NT2/D1 (cell line): ENCODE data around the gene CDR2.
"Not testable (repeated sequence)": the region's sequence is repeated elsewhere in the genome, so short reads cannot be mapped to it uniquely, and the experiment has no call there.

Source experiments
- DNase-seq: peaks from one replicate; pipeline ENCODE4 v3.0.0-alpha.2; 2011; ENCODE audit warnings: low read depth, low spot score
- H3K27me3 ChIP-seq: 2 replicates; pipeline ENCODE4 v1.6.0; 2011; ENCODE audit warnings: mild to moderate bottlenecking; ENCODE audit not compliant: insufficient read length, insufficient read depth
- H3K36me3 ChIP-seq: 2 replicates; pipeline ENCODE4 v1.6.1; 2011; ENCODE audit warnings: mild to moderate bottlenecking, low read length, mixed read lengths; ENCODE audit not compliant: insufficient read depth, insufficient read length
- H3K4me1 ChIP-seq: 2 replicates; pipeline ENCODE4 v1.5.1; 2011; ENCODE audit not compliant: insufficient read depth, insufficient read length
- H3K4me3 ChIP-seq: 2 replicates; pipeline ENCODE4 v1.5.1; 2011; ENCODE audit warnings: low read depth; ENCODE audit not compliant: insufficient read length
- H3K9ac ChIP-seq: 2 replicates; pipeline ENCODE4 v1.6.0; 2011; ENCODE audit warnings: low read depth; ENCODE audit not compliant: insufficient read length
- H3K9me3 ChIP-seq: 2 replicates; pipeline ENCODE4 v1.5.1; 2011; ENCODE audit warnings: mild to moderate bottlenecking, low read length; ENCODE audit not compliant: insufficient read depth
- SUZ12 ChIP-seq: IDR thresholded peaks from 2 replicates; pipeline ENCODE4 v1.6.1; 2011; ENCODE audit not compliant: insufficient read length, insufficient read depth; ENCODE audit errors: extremely low read depth
- YY1 ChIP-seq: IDR thresholded peaks from 2 replicates; pipeline ENCODE4 v1.6.1; 2011; ENCODE audit not compliant: insufficient read length, insufficient read depth
- ZNF274 ChIP-seq: IDR thresholded peaks from 2 replicates; pipeline ENCODE4 v1.6.1; 2011; ENCODE audit warnings: mild to moderate bottlenecking, low read depth, low read length

Gene CDR2

GRCh38 chr16:22375963-22376640 is 1.7 kb upstream of the CDR2 start:
- no peak overlapping the region for H3K9ac ChIP-seq
- H3K27me3 ChIP-seq: peaks cover 14% of the 10 kb centered on the region
- H3K36me3 ChIP-seq: peaks cover 13% of the 10 kb centered on the region
- DNase-seq: no peak
- H3K9me3 ChIP-seq: no peaks in the 10 kb centered on the region
- H3K4me1 ChIP-seq: peaks cover 2% of the 10 kb centered on the region
- no peak for TF ChIP-seq ZNF274
- TF ChIP-seq SUZ12: no peak
- TF ChIP-seq YY1: no peak
- no peak overlapping the region for H3K4me3 ChIP-seq

GRCh38 chr16:22375117-22375962 is 921 bp upstream of the CDR2 start:
- H3K27me3 ChIP-seq: peaks cover 14% of the 10 kb centered on the region

GRCh38 chr16:22373662-22374310 is 633 bp downstream of the CDR2 start:
- H3K9ac ChIP-seq: peak overlapping the region; percentile 88
- no peak for DNase-seq
- peak overlapping the region; percentile 88 for H3K4me3 ChIP-seq
- TF ChIP-seq SUZ12 (no peak), YY1 (no peak), ZNF274 (no peak)
- no peaks in the 10 kb centered on the region for H3K9me3 ChIP-seq
- peaks cover 13% of the 10 kb centered on the region for H3K36me3 ChIP-seq
- H3K4me1 ChIP-seq: peaks cover 5% of the 10 kb centered on the region
- peaks cover 14% of the 10 kb centered on the region for H3K27me3 ChIP-seq

More at GRCh38 chr16:22375117-22375962, 921 bp upstream of the CDR2 start:
- no peak for DNase-seq
- peak overlapping the region; percentile 88 for H3K4me3 ChIP-seq
- peaks cover 2% of the 10 kb centered on the region for H3K4me1 ChIP-seq
- peak overlapping the region; percentile 76 for H3K9ac ChIP-seq
- peaks cover 13% of the 10 kb centered on the region for H3K36me3 ChIP-seq
- H3K9me3 ChIP-seq: no peaks in the 10 kb centered on the region
- no peak for TF ChIP-seq YY1
- no peak for TF ChIP-seq ZNF274
- TF ChIP-seq SUZ12: no peak

DNA sequence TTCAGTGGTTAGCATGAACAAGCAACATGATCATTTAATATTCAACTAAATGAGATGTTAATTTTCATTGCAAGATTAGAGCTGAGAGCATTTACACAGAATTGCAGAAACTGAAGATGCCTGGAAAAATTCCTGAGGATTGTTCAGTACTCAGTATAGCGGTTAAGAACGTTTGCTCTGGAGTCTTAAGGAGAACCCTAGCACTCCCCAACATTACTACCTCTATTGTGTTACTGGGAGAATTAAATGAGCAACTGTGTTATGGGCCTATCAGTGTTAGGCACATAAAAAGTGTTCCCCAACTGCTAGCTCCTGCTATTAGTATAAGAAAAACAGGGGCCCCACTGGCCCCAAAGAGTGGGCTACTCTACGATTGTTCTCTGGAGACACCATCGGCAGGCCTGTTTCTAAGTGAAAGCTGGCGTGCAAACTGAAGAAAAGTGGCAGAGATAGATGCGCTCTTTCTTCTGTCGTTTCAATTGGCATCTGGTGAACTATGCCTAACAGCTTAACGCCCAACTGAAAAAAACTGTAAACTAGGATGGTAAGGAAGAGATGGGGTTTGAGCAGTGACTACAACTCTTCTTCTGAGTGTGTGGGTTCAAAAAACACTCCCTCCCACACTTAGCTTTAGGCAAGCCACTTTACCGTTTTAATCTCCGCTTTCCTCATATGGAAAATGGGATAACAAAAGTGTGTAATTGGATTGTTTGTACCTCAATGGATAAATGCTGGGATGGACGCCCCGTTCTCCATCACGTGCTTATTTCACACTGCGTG is 1.3 kb downstream of the CDR2 start:
- no peak for DNase-seq
- H3K4me3 ChIP-seq: peak overlapping the region; percentile 88
- no peak for TF ChIP-seq ZNF274
- TF ChIP-seq YY1: no peak
- TF ChIP-seq SUZ12: no peak
- H3K9ac ChIP-seq: peak overlapping the region; percentile 88
- peaks cover 5% of the 10 kb centered on the region for H3K4me1 ChIP-seq
- no peaks in the 10 kb centered on the region for H3K9me3 ChIP-seq
- H3K27me3 ChIP-seq: peaks cover 14% of the 10 kb centered on the region
- peaks cover 13% of the 10 kb centered on the region for H3K36me3 ChIP-seq

DNA sequence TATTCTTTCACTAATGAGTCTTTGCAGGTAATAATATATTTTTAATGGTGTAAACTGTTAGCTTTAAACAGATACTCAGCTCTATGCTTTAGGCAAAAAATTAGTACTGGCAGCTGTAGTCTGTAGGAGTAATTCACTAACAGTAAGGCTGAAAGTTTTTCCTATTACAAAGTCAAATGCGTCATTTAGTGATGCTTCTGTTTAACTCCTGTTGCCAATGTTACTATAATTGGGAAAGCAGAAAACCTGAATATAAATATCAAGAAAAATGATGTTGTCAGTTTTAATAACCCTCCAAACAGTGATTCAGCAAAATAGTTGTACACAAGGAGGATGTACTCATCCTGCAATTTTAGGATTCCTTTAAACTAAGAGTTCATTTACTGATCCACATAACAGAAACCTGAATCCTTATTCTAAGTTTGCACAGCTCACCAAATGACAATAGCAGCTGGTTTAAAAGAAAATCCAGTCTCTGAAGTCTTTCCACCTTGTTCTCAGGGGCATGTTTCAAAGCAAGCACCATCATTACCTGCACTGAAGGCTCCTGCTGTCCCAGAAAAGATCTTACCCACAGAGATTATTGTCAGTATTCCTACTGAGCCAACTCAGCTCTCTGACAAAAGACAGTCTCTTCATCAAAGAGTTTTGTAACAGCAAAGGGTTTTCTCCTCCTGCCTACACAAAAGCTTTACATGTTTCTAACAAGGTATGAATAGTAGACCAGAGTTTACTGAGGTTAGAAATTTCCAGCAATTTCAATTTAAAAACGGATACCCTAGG is 4.2 kb downstream of the CDR2 start:
- Histone ChIP-seq H3K4me3 (no peak overlapping the region), H3K9me3 (no peaks in the 10 kb centered on the region), H3K4me1 (peaks cover 5% of the 10 kb centered on the region), H3K9ac (no peak overlapping the region), H3K27me3 (peaks cover 4% of the 10 kb centered on the region), H3K36me3 (peaks cover 23% of the 10 kb centered on the region)
- no peak for DNase-seq
- no peak for TF ChIP-seq ZNF274
- no peak for TF ChIP-seq SUZ12
- TF ChIP-seq YY1: no peak

DNA sequence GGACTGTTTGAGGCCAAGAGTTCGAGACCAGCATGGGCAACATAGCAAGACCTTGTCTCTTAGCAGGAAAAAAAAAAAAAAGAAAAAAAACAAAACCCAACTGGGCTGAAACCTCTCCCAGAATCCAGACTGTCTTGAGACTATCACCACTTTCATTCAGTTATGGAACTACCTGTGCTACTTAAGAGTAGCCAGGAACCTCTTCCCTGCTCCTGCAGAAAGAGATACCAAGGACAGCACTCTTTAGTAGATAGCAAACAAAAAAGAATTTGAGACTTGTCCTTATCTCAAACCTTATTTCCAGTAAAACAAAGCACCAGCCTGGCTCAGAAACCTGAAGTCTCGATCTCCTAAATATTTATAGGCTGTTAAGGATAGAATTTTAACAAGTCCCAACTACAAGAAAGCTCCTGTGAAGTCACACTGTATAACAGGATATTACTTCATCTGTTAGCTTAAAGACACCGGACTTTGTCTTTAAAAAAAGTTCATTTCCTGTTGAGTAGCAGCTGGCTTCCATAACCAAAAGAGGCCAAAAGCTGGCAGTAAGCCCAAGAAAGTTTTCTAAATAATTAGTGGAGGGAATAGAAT is 5.1 kb downstream of the CDR2 start:
- Histone ChIP-seq H3K4me3 (no peak overlapping the region), H3K27me3 (no peaks in the 10 kb centered on the region), H3K9me3 (no peaks in the 10 kb centered on the region), H3K36me3 (peaks cover 32% of the 10 kb centered on the region), H3K9ac (no peak overlapping the region), H3K4me1 (peaks cover 5% of the 10 kb centered on the region)
- TF ChIP-seq ZNF274 (no peak), SUZ12 (no peak), YY1 (no peak)
- no peak for DNase-seq

GRCh38 chr16:22368200-22368826 is 6.1 kb downstream of the CDR2 start:
- H3K9me3 ChIP-seq, H3K27me3 ChIP-seq, H3K9ac ChIP-seq, DNase-seq, H3K4me3 ChIP-seq, H3K4me1 ChIP-seq: not testable (repeated sequence)
- peaks cover 41% of the 10 kb centered on the region for H3K36me3 ChIP-seq
